HG03108 (cell line): ENCODE measurements around the gene TEX38.

ENCODE experiments used
- ATAC-seq: cut with Tn5 transposase; IDR thresholded peaks from one replicate; pipeline ENCODE4 v1.9.1; 2021; ENCODE audit warnings: moderate library complexity; ENCODE audit not compliant: unreplicated experiment

The TEX38 gene

GRCh38 chr1:46721204-46721603, 49.5 kb downstream of the TEX38 start:
- ATAC-seq, result no peak

GRCh38 chr1:46721686-46722205, 50.1 kb downstream of the TEX38 start:
- ATAC-seq, result no peak
